Subcutaneous adipose tissue (tissue), 4 donors: ENCODE measurements around the gene FMN1. TPM values are rescaled to one million over a fixed set of nuclear protein-coding genes. Genes with fewer than 3 reads are reported as not detected.

ENCODE experiments used
- CTCF ChIP-seq: fragments of 450-650 bp; IDR thresholded peaks from one replicate; pipeline ENCODE4 v1.5.1; 2016; ENCODE audit warnings: low read depth, mild to moderate bottlenecking, control low read depth, antibody characterized with exemption, moderate library complexity
- small RNA-seq: library from RNA; depleted of rRNA; stranded (forward); fragments of <200 nt; gene quantifications from one replicate; pipeline ENCODE3, GENCODE V24; 2016
- total RNA-seq, 4 donors: library from RNA; depleted of rRNA; stranded (reverse); fragments of >200 nt; gene quantifications; one replicate each; pipeline ENCODE4 v1.1.0, GENCODE V29; 2016

FMN1 gene
- total RNA-seq, 4 donors from 2014 or later: 15.6 to 76.7 (median 53.9) TPM

GRCh38 chr15:32721596-32721995 is 472.9 kb downstream of the FMN1 start:
- TF ChIP-seq CTCF: no peak

- no peak for TF ChIP-seq CTCF
These were observed 475.4 kb downstream of the FMN1 start for GRCh38 chr15:32718821-32719716.

- TF ChIP-seq CTCF: no peak
These were observed 476.2 kb downstream of the FMN1 start for GRCh38 chr15:32718227-32718820.

GRCh38 chr15:32717426-32718226 is 476.9 kb downstream of the FMN1 start, which contains the start of gene GREM1:
TSS of gene GREM1 (plus strand) at chr15:32718004. CDS start at chr15:32730691, 12,687 bp downstream.
- TF ChIP-seq CTCF: no peak

GRCh38 chr15:32716915-32717425 is 477.5 kb downstream of the FMN1 start:
- no peak for TF ChIP-seq CTCF

- no peak for TF ChIP-seq CTCF
These were observed 478.1 kb downstream of the FMN1 start for GRCh38 chr15:32716216-32716914.

Small RNA genes within 50 kb of the gene (small RNA-seq; reads per million reads assigned to genes)
- not detected for gene RF00591

Other genes starting within 250 kb of the FMN1 start
- 1 to 10 TPM; 1.5 to 7.3 (median 1.9) TPM for gene RYR3, start 116.3 kb upstream of the FMN1 start, total RNA-seq